HepG2 (cell line): ENCODE data around the gene TTC32. TPM values are rescaled to one million over a fixed set of nuclear protein-coding genes. Genes with fewer than 3 reads are reported as not detected.

ENCODE experiments used
- ATAC-seq: fragments of 200-7000 bp; cut with Tn5 transposase; 3 replicates; pipeline ENCODE4 v1.9.1; 2020; ENCODE audit warnings: mild to moderate bottlenecking, moderate library complexity
- BruUV-seq: library from RNA; stranded (reverse); fragments of 400-500 nt; replicated peaks from 2 replicates; lab custom pipeline; 2021; lab: Mats Ljungman, UMichigan
- CTCF ChIA-PET: fragments of 300-600 bp; formaldehyde crosslinking; extraction: SDS; loops from one replicate; lab custom pipeline; 2021; ENCODE audit warnings: low total read pairs, inconsistent platforms, low intra/inter-chr PET ratio; lab: Yijun Ruan, JAX
- POLR2A ChIA-PET: fragments of 350-600 bp; sonication (Branson Sonifier 250); formaldehyde crosslinking; loops from one replicate; lab custom pipeline; 2020; ENCODE audit warnings: antibody characterized with exemption, inconsistent platforms; lab: Yijun Ruan, JAX
- DNase-seq: peaks from one replicate; pipeline ENCODE4 v3.0.0-alpha.2; 2015; ENCODE audit warnings: low spot score
- FAIRE-seq: peaks from 3 replicates; lab custom pipeline; 2011; peaks lifted over from hg19 to GRCh38; lab: Jason Lieb, UNC
- H2AFZ ChIP-seq: one replicate; pipeline ENCODE4 v1.6.1; 2011; ENCODE audit warnings: low read length, inconsistent platforms
- H3K27ac ChIP-seq: fragments of 300-600 bp; 3 replicates; pipeline ENCODE4 v1.8.0; 2011; ENCODE audit warnings: mixed run types, mild to moderate bottlenecking, mixed read lengths, low read length, inconsistent platforms; ENCODE audit not compliant: insufficient read depth; ENCODE audit errors: extremely low read length
- H3K27me3 ChIP-seq, 2 experiments: fragments of 200-600 bp in 1 of 2; 2 replicates in 1 of 2; 3 replicates in 1 of 2; pipeline versions ENCODE4 v1.6.0 to v1.8.0; 2011; ENCODE audit warnings: low read length in 2 of 2, mild to moderate bottlenecking in 2 of 2, moderate library complexity in 2 of 2, inconsistent platforms in 1 of 2; ENCODE audit not compliant: insufficient read depth in 2 of 2, control insufficient read depth in 1 of 2
- H3K36me3 ChIP-seq, 2 experiments: fragments of 200-600 bp in 1 of 2; replicated peaks in 1 of 2; 2 replicates in 1 of 2; 3 replicates in 1 of 2; pipeline versions ENCODE4 v1.5.1 to v1.8.0; 2011; ENCODE audit warnings: low read length in 2 of 2, inconsistent platforms in 1 of 2; ENCODE audit not compliant: insufficient read depth in 2 of 2, control insufficient read depth in 1 of 2
- H3K4me1 ChIP-seq: 2 replicates; pipeline ENCODE4 v1.5.1; 2012; ENCODE audit warnings: low read length, inconsistent platforms; ENCODE audit not compliant: insufficient read depth
- H3K4me2 ChIP-seq: 2 replicates; pipeline ENCODE4 v1.6.0; 2011; ENCODE audit warnings: low read depth, low read length, inconsistent platforms
- H3K4me3 ChIP-seq, 3 experiments: fragments of 200-600 bp in 1 of 3; sonication (generic), shearing (Covaris generic) in 1 of 3; replicated peaks in 1 of 3; 2 replicates each; pipeline ENCODE4 v1.5.1; 2011 to 2016; ENCODE audit warnings: low read length in 3 of 3, inconsistent platforms in 2 of 3, low read depth in 2 of 3, mild to moderate bottlenecking in 2 of 3, control low read depth in 1 of 3, mixed read lengths in 1 of 3; ENCODE audit not compliant: insufficient read depth in 1 of 3
- H3K79me2 ChIP-seq: one replicate; pipeline ENCODE4 v1.6.1; 2011; ENCODE audit warnings: low read length, inconsistent platforms; ENCODE audit not compliant: insufficient read depth
- H3K9ac ChIP-seq: 2 replicates; pipeline ENCODE4 v1.6.0; 2011; ENCODE audit warnings: mild to moderate bottlenecking, low read depth, low read length, inconsistent platforms; ENCODE audit not compliant: insufficient read depth
- H3K9me3 ChIP-seq: 2 replicates; pipeline ENCODE4 v1.5.1; 2012; ENCODE audit warnings: mild to moderate bottlenecking, low read length
- H4K20me1 ChIP-seq: 2 replicates; pipeline ENCODE4 v1.6.0; 2011; ENCODE audit warnings: inconsistent platforms, mild to moderate bottlenecking, low read length, moderate library complexity; ENCODE audit not compliant: insufficient read depth
- CTCF ChIP-seq: sonication (generic); formaldehyde crosslinking; IDR thresholded peaks from 2 replicates; pipeline ENCODE4 v1.5.0; 2020; ENCODE audit warnings: mild to moderate bottlenecking, missing genetic modification reagents, moderate library complexity
- HNF1B ChIP-seq: sonication (generic); formaldehyde crosslinking; IDR thresholded peaks from 2 replicates; pipeline ENCODE4 v1.5.1; 2020; ENCODE audit warnings: mild to moderate bottlenecking, moderate library complexity, missing genetic modification reagents
- HNF4A ChIP-seq: sonication (generic); formaldehyde crosslinking; IDR thresholded peaks from 2 replicates; pipeline ENCODE4 v1.4.0; 2020; ENCODE audit warnings: missing genetic modification reagents
- JDP2 ChIP-seq: sonication (generic); formaldehyde crosslinking; IDR thresholded peaks from 2 replicates; pipeline ENCODE4 v1.8.1; 2022; ENCODE audit warnings: missing genetic modification reagents, borderline replicate concordance
- MEIS2 ChIP-seq: sonication (generic); formaldehyde crosslinking; IDR thresholded peaks from 2 replicates; pipeline ENCODE4 v1.9.0; 2021; ENCODE audit warnings: mild to moderate bottlenecking, missing genetic modification reagents
- PHF5A ChIP-seq: IDR thresholded peaks from one replicate; pipeline ENCODE4 v1.6.1; 2018; ENCODE audit warnings: low read depth, missing genetic modification reagents; ENCODE audit not compliant: unreplicated experiment
- RBM22 ChIP-seq: fragments of 200-400 bp; formaldehyde crosslinking; optimal IDR thresholded peaks from 2 replicates; pipeline ENCODE3; 2017; ENCODE audit warnings: mild to moderate bottlenecking, low read length, moderate library complexity
- RFX3 ChIP-seq: IDR thresholded peaks from 2 replicates; pipeline ENCODE4 v1.6.1; 2016; ENCODE audit warnings: missing biosample characterization, missing genetic modification reagents
- TIGD3 ChIP-seq: sonication (generic); formaldehyde crosslinking; IDR thresholded peaks from 2 replicates; pipeline ENCODE4 v1.5.1; 2020; ENCODE audit warnings: mild to moderate bottlenecking, missing genetic modification reagents, borderline replicate concordance
- U2AF1 ChIP-seq: fragments of 200-400 bp; formaldehyde crosslinking; optimal IDR thresholded peaks from 2 replicates; pipeline ENCODE3; 2017; ENCODE audit warnings: mild to moderate bottlenecking, low read depth, low read length
- WIZ ChIP-seq: sonication (generic); formaldehyde crosslinking; IDR thresholded peaks from 2 replicates; pipeline ENCODE4 v1.5.1; 2020; ENCODE audit warnings: mild to moderate bottlenecking, missing genetic modification reagents
- ZEB1 ChIP-seq: IDR thresholded peaks from 2 replicates; pipeline ENCODE4 v1.6.1; 2012; ENCODE audit warnings: mild to moderate bottlenecking, low read depth, inconsistent platforms; ENCODE audit not compliant: insufficient replicate concordance
- ZNF225 ChIP-seq: sonication (generic); formaldehyde crosslinking; IDR thresholded peaks from 2 replicates; pipeline ENCODE4 v1.4.0; 2020; ENCODE audit warnings: mild to moderate bottlenecking, missing genetic modification reagents
- ZNF274 ChIP-seq: sonication (generic); formaldehyde crosslinking; IDR thresholded peaks from 2 replicates; pipeline ENCODE4 v1.5.1; 2020; ENCODE audit warnings: mild to moderate bottlenecking, missing genetic modification reagents
- ZNF292 ChIP-seq: sonication (generic); formaldehyde crosslinking; IDR thresholded peaks from 2 replicates; pipeline ENCODE4 v1.8.1; 2022; ENCODE audit warnings: mild to moderate bottlenecking, low read depth, missing genetic modification reagents, borderline replicate concordance
- ZNF598 ChIP-seq: sonication (generic); formaldehyde crosslinking; IDR thresholded peaks from 2 replicates; pipeline ENCODE4 v1.5.1; 2020; ENCODE audit warnings: mild to moderate bottlenecking, missing genetic modification reagents, borderline replicate concordance
- ZNF776 ChIP-seq: sonication (generic); formaldehyde crosslinking; IDR thresholded peaks from 2 replicates; pipeline ENCODE4 v1.4.0; 2020; ENCODE audit warnings: mild to moderate bottlenecking, missing genetic modification reagents
- WGBS: methylation state at CpG from one replicate; pipeline ENCODE4 v1.1.6; 2017; ENCODE audit warnings: low lambda C conversion rate; 5-methylcytosine and 5-hydroxymethylcytosine counted together
- in situ Hi-C: cut with HindIII; loops from 2 replicates; pipeline ENCODE4 v1.10.0; 2017; ENCODE audit warnings: low pct_unique_long_range_greater_than_20kb; ENCODE audit not compliant: extremely low pct_ligation_motif_present
- intact Hi-C: fragments of 100-400 bp; cut with micrococcal nuclease; formaldehyde crosslinking; loops from one replicate; pipeline ENCODE4 v1.10.0; 2022; ENCODE audit not compliant: unreplicated experiment
- polyA plus RNA-seq, 8 experiments: library from polyadenylated mRNA; depleted of rRNA in 3 of 8; stranded (reverse) in 7 of 8; unstranded in 1 of 8; fragments of >200 nt; fragmentation: Illumina TruSeq in 4 of 8; extraction: Trizol in 4 of 8; gene quantifications; 2 replicates each; pipeline versions ENCODE4 v1.2.1 to v1.2.3, GENCODE V29; 2011 to 2016; ENCODE audit warnings: low read depth in 4 of 8, missing spikeins in 1 of 8, mixed read lengths in 1 of 8; ENCODE audit not compliant: insufficient read depth in 1 of 8
- total RNA-seq, 5 experiments: library from RNA; depleted of rRNA; stranded (reverse); fragments of >200 nt; fragmentation: Illumina TruSeq; extraction: Trizol; gene quantifications; 2 replicates each; pipeline ENCODE4 v1.2.3, GENCODE V29; 2016; ENCODE audit warnings: low read depth in 1 of 5

Gene TTC32
- total and polyA plus RNA-seq, 2 of the 13 experiments (the other 11 are each of a cell fraction or from before 2014, with no cell fraction given) = 21.6 to 38.3 TPM

GRCh38 chr2:19855542-19856431 is 46.0 kb downstream of the TTC32 start:
- Histone ChIP-seq H2AFZ (peak overlapping the region; percentile 71), H3K4me3 (peak overlapping the region; percentile 38 to 62 (median 39)), H3K27ac (no peak overlapping the region), H3K4me2 (peak overlapping the region; percentile 85), H3K9me3 (no peaks in the 10 kb centered on the region), H3K27me3 (peaks cover 8 to 27% of the 10 kb centered on the region in 2 experiments), H3K79me2 (no peaks in the 10 kb centered on the region), H3K36me3 (no peaks in the 10 kb centered on the region), H3K9ac (peak overlapping the region; percentile 18; the same call in 1 of the 2 replicates), H4K20me1 (no peaks in the 10 kb centered on the region), H3K4me1 (peaks cover 51% of the 10 kb centered on the region)
- BruUV-seq = no TSS peak
- WGBS = 16% methylated on average over 15 of the region's 15 CpGs
- in situ Hi-C loops = loop anchor here (10.0 kb wide), 1 partner anchor 111 kb away; no protein-coding TSS in a partner anchor
- ChIA-PET POLR2A (interaction anchor here (1.0 kb wide), 1 partner anchor 508 kb away, joined by 3 read pairs; no protein-coding TSS in a partner anchor), CTCF (no interaction called here)
- intact Hi-C loops = no loop called here
- DNase-seq (peak; percentile 27), FAIRE-seq (peak; percentile 54), ATAC-seq (peak; percentile 67)
- TF ChIP-seq ZNF292 (CRISPR knock-in tag) (0 out of 2 replicates have a peak, but pooled peaks have one; percentile 56), RBM22 (no peak), MEIS2 (CRISPR knock-in tag) (peak; percentile 35; the same call in 1 of the 2 replicates), WIZ (CRISPR knock-in tag) (0 out of 2 replicates have a peak, but pooled peaks have one; percentile 23), ZNF598 (no peak), JDP2 (CRISPR knock-in tag) (no peak), ZNF776 (CRISPR knock-in tag) (no peak), HNF1B (CRISPR knock-in tag) (0 out of 2 replicates have a peak, but pooled peaks have one; percentile 57), RFX3 (CRISPR knock-in tag) (no peak), HNF4A (CRISPR knock-in tag) (peak; percentile 75), ZNF225 (CRISPR knock-in tag) (no peak), CTCF (peak; percentile 8; the same call in 1 of the 2 replicates), U2AF1 (no peak), ZEB1 (peak; percentile 17), PHF5A (CRISPR knock-in tag) (no peak), TIGD3 (CRISPR knock-in tag) (0 out of 2 replicates have a peak, but pooled peaks have one; percentile 61), ZNF274 (no peak)
